T-helper 9 cell (primary cell): ENCODE data around the gene TPPP3.

ENCODE experiments used
- DNase-seq: peaks from one replicate; pipeline ENCODE4 v3.0.0-alpha.2; 2020

TPPP3 gene

GRCh38 chr16:67403976-67404555, 10.8 kb upstream of the TPPP3 start:
- DNase-seq: no peak

GRCh38 chr16:67400901-67401300, 7.6 kb upstream of the TPPP3 start:
- no peak for DNase-seq

- DNase-seq: no peak
These were observed 6.7 kb upstream of the TPPP3 start for GRCh38 chr16:67399749-67400704.

- peak; percentile 33 for DNase-seq
These were observed 6.0 kb upstream of the TPPP3 start for GRCh38 chr16:67399218-67399733.

DNA sequence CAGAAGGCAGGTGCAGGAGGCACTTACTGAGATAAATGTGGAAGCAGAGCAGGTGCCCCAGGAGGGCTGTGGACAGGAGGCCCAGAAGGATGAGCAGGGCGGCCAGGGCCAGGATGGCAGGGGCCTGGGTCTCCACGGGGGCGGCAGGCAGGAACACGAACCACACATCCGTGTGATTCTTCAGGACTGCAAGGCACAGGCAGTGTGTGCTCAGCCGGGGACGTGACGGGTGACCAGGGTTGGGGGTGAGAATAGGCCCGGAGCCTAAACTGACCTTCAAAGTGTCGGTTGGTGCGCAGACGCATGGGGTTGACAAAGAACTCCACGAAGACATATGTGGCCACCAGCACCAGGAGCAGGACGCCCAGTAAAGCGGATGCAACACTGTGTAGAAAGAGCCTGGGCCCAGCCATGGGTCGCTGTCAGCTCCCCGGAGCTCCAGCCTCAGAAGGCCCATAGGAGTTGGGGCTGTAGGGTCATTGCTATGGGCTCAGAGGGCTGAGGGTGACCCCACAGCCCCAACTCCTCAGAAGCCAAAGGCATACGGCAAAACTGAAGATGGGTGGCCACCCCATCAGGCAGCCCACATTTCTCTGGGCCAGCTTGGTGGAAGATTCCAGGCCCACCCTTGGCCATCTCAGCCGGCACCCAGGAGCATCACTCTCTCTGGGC, 5.4 kb upstream of the TPPP3 start:
- no peak for DNase-seq

DNA sequence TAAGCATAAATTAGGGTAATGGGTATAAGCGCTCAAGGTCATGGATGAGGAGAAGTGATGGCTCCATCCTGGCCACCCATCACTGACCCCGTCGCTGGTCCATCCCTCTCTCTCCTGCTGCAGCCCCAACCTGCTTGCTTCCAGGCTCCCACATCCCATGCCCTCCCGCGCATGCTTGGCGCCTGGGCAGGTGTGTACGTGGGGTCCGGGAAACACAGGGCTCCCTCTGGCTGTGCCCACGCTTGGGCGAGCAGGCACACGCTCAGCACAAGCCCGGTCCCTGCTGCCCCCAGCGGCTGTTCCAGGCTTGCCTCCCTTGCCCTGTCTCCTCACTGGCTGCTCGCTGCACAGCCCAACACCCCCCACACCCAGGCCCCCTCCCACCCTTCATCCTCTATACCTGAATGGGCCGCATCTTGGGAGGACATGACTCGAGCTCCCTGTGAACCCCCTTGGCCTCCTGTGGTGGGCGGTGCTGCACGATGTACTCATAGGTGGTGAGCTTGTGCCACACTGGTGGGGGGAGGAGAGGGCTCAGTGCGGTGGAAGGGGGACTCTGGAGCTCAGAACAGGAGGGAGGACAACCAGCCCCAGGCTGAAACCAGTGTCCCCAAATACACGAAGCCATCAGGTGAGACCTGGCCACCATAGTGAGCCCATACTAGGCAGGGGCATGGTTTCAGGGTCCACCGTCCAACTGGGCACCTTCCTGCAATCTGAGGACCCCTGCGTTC, 4.7 kb upstream of the TPPP3 start:
- no peak for DNase-seq

- DNase-seq: no peak
These were observed 3.9 kb upstream of the TPPP3 start for GRCh38 chr16:67397036-67397801.

DNA sequence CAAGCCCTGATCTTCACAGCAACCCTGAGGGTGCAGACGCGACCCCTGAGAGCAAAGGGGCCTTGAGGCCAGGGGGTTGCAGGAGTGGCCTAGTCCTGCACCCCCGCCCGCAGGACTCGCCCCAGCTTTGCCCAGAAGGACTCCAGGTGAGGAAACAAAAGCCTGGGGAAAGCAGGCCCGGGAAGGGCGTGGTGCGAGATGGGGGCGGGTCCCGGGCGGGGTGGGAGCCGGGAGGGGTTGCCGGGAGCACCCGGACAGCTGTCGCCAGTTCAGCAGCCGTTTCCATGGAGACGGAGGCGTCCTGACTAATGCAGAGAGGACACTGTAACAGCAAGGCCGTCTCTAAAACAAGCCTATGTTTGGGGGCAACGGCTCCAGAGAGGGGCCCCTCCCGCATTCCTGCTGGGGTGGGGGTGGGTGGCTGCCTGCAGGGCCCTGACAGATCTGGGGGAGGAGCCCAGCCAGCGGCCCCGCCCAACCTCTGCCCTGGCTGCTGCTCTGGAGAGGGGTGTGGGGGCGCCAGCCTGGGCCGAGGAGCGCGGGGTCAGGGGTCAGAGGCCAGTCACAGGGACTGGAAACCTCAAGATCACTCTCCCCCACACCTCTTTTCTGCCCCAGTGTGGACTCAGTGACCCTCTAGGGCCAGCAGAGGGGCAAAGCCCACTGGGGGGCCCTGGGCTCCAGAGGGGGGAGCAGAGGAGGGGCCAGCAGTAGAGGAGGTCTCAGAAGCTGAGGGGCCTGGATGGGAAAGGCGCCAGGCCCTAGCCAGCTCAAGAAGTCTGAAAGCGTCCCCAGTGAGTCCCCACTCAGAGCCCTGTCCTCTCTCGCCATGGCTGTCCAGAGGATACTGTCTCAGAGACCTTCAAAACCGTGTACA, 3.1 kb upstream of the TPPP3 start:
- DNase-seq: no peak

GRCh38 chr16:67395458-67396158, 2.3 kb upstream of the TPPP3 start:
- DNase-seq: no peak

GRCh38 chr16:67395105-67395457, 1.8 kb upstream of the TPPP3 start:
- DNase-seq: no peak

- no peak for DNase-seq
These were observed 1.1 kb upstream of the TPPP3 start for GRCh38 chr16:67394155-67395104.

DNA sequence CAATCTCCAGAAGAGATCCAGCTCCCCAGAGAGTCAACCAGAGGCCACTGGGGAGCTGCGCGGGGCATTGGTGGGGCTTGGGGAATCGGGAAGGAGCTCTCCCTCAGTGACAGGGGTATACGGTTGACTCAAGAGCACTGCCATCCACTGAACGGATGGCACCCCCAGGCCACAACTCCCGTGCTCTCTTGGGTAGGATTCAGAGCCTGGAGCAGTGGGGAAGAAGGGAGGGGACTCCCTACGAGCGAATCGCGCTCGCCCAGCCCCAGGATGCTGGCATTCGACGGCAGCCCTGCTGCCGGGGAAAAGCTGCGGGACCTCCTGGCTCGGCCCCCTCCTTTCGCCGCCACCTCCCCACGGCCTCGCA, 473 bp upstream of the TPPP3 start:
- no peak for DNase-seq

DNA sequence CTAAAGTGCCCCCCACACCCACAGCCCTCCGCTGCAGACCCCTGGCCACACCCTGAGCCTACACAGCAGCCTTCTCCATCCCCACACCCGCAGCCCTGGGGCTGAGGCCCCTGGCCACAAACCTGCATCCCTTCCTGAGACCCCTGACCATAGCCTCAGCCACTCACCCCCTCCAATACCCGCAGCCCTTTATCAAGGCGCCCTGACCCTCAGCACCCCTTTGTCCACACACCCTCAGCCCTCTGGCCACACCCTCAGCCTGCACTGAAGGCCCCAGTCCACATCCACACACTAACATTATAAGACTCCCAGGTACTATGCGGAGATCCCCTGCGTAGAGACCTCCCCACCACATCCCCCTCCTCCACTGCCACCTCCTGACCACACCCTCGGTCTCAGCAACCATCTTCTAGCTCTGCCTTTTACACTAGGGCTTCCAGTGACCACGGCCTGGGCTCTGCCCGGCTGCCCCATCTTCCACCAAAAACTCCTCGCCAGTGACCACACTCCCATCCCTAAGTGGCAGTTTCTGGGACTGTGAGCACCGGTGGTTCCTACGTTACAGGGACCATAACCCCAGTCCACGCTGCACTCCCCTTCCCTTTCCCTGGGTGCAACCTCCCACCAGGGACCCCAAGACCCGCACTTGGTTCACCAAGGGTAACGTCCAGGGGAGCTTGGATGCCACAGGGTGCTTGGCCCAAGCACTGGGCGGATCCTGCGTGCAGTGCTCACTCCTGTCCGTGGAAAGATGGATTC, 818 bp downstream of the TPPP3 start:
- no peak for DNase-seq

DNA sequence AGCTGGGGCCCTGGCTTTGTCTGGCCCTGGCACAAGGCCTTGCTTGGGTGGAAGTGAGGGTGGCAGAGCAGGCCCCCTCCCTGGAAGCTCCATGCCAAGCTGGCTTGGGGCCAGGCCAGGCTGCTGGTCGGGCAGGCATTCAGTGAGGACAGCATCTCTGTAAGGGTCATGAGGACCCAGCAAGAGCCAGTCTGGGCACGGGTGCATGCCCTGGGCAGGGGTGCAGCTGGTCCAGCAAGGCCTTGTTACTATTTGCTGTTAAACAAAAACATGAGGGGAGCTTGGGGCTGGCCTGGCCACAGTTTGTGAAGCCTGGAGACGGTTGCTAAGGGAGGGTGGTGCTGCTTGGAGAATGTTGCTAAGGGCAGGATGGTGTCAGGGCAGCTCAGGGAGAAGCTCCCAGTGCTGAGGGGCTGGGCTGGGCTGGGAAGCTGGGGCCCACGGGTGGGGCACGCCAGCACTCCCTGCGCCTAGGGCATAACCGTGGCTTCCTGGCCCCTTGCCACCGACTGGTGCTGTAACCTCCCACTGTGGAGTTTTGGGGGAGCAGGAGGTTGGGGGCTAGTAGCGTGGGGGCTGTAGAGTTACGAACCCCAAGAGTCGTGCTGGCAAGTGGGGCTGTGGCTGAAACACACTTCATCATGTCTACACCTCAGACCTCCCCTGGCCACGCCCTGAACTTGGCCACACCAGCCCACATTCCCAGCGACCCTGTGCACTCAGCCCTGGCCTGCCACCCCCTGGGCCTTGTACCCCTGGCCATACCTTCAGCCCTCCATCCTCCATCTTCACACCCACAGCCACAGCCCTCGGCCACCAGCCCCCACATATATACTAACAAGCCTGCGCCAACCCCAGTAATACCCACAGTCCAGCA, 1.6 kb downstream of the TPPP3 start:
- no peak for DNase-seq

DNA sequence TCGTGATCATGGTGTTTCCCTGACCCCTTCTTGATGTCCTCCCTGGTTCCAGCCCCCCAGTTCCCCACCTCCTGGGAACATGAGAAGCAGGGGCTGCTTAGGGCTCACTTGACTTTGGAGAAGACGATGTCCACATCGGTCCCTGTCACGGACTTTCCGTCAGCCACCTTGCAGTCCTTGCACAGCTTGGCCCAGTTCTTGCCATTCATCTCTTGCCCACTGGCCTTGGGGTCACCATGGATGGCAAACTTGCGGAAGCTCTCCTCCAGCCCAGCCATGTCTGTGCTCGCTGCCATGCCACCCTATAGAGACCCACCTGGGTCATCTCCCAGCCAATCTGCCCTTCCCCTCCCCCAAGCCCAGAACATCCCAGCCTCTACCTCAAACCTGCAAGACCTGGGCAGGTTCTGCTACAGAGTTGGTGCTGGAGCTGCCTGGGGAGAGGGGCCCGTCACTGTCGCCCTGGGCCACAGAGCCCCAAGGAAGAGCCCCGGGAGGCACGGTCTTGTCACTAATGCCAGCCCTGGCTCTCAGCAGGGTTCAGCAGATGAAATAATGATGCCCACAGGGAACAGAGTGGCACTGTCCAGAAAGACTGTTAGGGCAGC, 2.4 kb downstream of the TPPP3 start:
- DNase-seq: no peak

GRCh38 chr16:67389911-67390815, 3.1 kb downstream of the TPPP3 start:
- no peak for DNase-seq
